ENCODE measurements around the gene LSM10. TPM values are rescaled to one million over a fixed set of nuclear protein-coding genes. Genes with fewer than 3 reads are reported as not detected.

LSM10 gene
- total and polyA plus RNA-seq, 9 donors, result 20.0 to 49.3 (median 37.8) TPM

DNA sequence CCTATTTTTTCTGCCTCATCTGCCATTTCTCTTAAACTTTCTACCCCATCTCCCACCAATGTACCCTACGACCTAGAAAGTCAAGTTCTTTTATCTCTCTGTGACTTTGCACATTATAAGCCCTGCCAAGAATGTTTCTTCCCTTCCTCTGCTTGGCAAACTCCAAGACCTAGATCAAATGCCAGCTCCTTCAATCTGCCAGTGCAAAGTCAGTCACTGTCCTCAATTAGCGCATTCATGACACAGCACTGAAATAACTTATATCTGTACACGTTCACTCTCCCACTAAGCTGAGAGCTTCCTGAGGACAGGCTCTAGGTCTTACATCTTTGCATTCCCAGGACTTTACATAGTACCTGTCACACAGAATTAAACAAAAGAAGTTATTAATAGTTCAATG, 21.4 kb upstream of the LSM10 start:
- intact Hi-C loops (cut with DNase I), result loop anchor here in 3 of 4 donors (10.0 kb wide), 2 partner anchors 74 to 324 kb away; no protein-coding TSS in a partner anchor

GRCh38 chr1:36417931-36418330, 20.2 kb upstream of the LSM10 start:
- intact Hi-C loops (cut with DNase I), result loop anchor here in 3 of 4 donors (10.0 kb wide), 2 partner anchors 73 to 323 kb away; no protein-coding TSS in a partner anchor

More for the DNA sequence above, 21.4 kb upstream of the LSM10 start:
- Histone ChIP-seq H3K4me1 (ENCODE audit: insufficient read depth) (peaks cover 1% of the 10 kb centered on the region), H3K36me3 (no peaks in the 10 kb centered on the region), H3K9me3 (no peaks in the 10 kb centered on the region), H3K27ac (peak overlapping the region in 1 of 2 donors; percentile 11), H3K27me3 (no peaks in the 10 kb centered on the region), H3K4me3 (no peak overlapping the region)
- no peak for DNase-seq
- WGBS, 3 donors, result 59 to 68% (median 65%) methylated on average over 3 of the region's 3 CpGs
- TF ChIP-seq CTCF (IDR thresholded peaks at IDR 0.05) (no peak), EP300 (IDR thresholded peaks at IDR 0.05) (no peak), POLR2A (IDR thresholded peaks at IDR 0.05) (no peak)

GRCh38 chr1:36415661-36416326, 18.1 kb upstream of the LSM10 start:
- DNase-seq, result no peak
- H3K4me1 ChIP-seq (ENCODE audit: insufficient read depth), result peaks cover 1% of the 10 kb centered on the region
- 56 to 67% (median 63%) methylated on average over 15 of the region's 15 CpGs for WGBS, 3 donors
- no peak overlapping the region for H3K27ac ChIP-seq
- no peak overlapping the region for H3K4me3 ChIP-seq
- TF ChIP-seq EP300 (IDR thresholded peaks at IDR 0.05), result no peak
- TF ChIP-seq POLR2A (IDR thresholded peaks at IDR 0.05), result no peak
- no peak for TF ChIP-seq CTCF (IDR thresholded peaks at IDR 0.05)
- no peaks in the 10 kb centered on the region for H3K9me3 ChIP-seq
- no peaks in the 10 kb centered on the region for H3K27me3 ChIP-seq
- H3K36me3 ChIP-seq, result no peaks in the 10 kb centered on the region
- intact Hi-C loops (cut with DNase I), result loop anchor here in 3 of 4 donors (10.0 kb wide), 2 partner anchors 71 to 321 kb away; no protein-coding TSS in a partner anchor

More at GRCh38 chr1:36417931-36418330, 20.2 kb upstream of the LSM10 start:
- H3K4me1 ChIP-seq (ENCODE audit: insufficient read depth), result peaks cover 1% of the 10 kb centered on the region
- no peaks in the 10 kb centered on the region for H3K27me3 ChIP-seq
- H3K27ac ChIP-seq, result no peak overlapping the region
- no peaks in the 10 kb centered on the region for H3K9me3 ChIP-seq
- 67 to 72% (median 71%) methylated on average over 9 of the region's 9 CpGs for WGBS, 3 donors
- H3K36me3 ChIP-seq, result no peaks in the 10 kb centered on the region
- H3K4me3 ChIP-seq, result no peak overlapping the region
- TF ChIP-seq CTCF (IDR thresholded peaks at IDR 0.05) (no peak), POLR2A (IDR thresholded peaks at IDR 0.05) (no peak), EP300 (IDR thresholded peaks at IDR 0.05) (no peak)
- no peak for DNase-seq

GRCh38 chr1:36414384-36414783, 16.7 kb upstream of the LSM10 start:
- TF ChIP-seq EP300 (IDR thresholded peaks at IDR 0.05), result no peak
- no peak for TF ChIP-seq POLR2A (IDR thresholded peaks at IDR 0.05)
- TF ChIP-seq CTCF (IDR thresholded peaks at IDR 0.05), result no peak
- Histone ChIP-seq H3K36me3 (no peaks in the 10 kb centered on the region), H3K4me3 (no peak overlapping the region), H3K27ac (no peak overlapping the region), H3K4me1 (ENCODE audit: insufficient read depth) (no peaks in the 10 kb centered on the region), H3K27me3 (no peaks in the 10 kb centered on the region), H3K9me3 (no peaks in the 10 kb centered on the region)
- DNase-seq, result no peak
- WGBS, 3 donors, result 70 to 89% (median 77%) methylated on average over 4 of the region's 4 CpGs
- intact Hi-C loops (cut with DNase I), result loop anchor here in 3 of 4 donors (10.0 kb wide), 2 partner anchors 70 to 320 kb away; no protein-coding TSS in a partner anchor
